ENCODE data around the gene PTPRD. TPM values are rescaled to one million over a fixed set of nuclear protein-coding genes. Genes with fewer than 3 reads are reported as not detected.
A peak's percentile ranks its signal among the peaks of the same experiment; 100 is the strongest.

PTPRD gene
- total RNA-seq, 1 donor from 2014 or later: 136 TPM

- H3F3A ChIP-seq (ENCODE audit: low read depth): no peaks in the 10 kb centered on the region
- H3K4me3 Mint-ChIP-seq: peak overlapping the region; percentile 31
- DNase-seq (ENCODE audit: low spot score): no peak
- H3K9me3 Mint-ChIP-seq: no peaks in the 10 kb centered on the region
- H3K27ac ChIP-seq: no peak overlapping the region
- H3K4me2 ChIP-seq: no peak overlapping the region
- H3K36me3 Mint-ChIP-seq: peaks cover 6% of the 10 kb centered on the region
- H3K9me3 ChIP-seq (ENCODE audit: low read depth): no peaks in the 10 kb centered on the region
- H3K9ac ChIP-seq: no peak overlapping the region
- H3K27me3 ChIP-seq: no peaks in the 10 kb centered on the region
- H2AFZ ChIP-seq (replicated peaks): no peak overlapping the region
- peaks cover 43% of the 10 kb centered on the region for H3K4me1 ChIP-seq
- peak overlapping the region; percentile 74 for H3K27ac Mint-ChIP-seq
- peaks cover 59% of the 10 kb centered on the region for H3K79me2 ChIP-seq (ENCODE audit: low read depth)
- TF ChIP-seq CTCF (IDR thresholded peaks at IDR 0.05) (no peak), EZH2 (IDR thresholded peaks at IDR 0.05) (no peak), EZH2phosphoT487 (IDR thresholded peaks at IDR 0.05) (no peak)
- H3K4me3 ChIP-seq: no peak overlapping the region
- no peaks in the 10 kb centered on the region for H3K27me3 Mint-ChIP-seq (ENCODE audit: insufficient read depth, low read depth)
- H3K4me1 Mint-ChIP-seq: peaks cover 53% of the 10 kb centered on the region
- H4K20me1 ChIP-seq (ENCODE audit: low read depth): peaks cover 5% of the 10 kb centered on the region
- no peaks in the 10 kb centered on the region for H3K36me3 ChIP-seq
These were observed 1833.3 kb downstream of the PTPRD start for GRCh38 chr9:8779478-8779877.

- Histone ChIP-seq H3K9ac (no peak overlapping the region), H2AFZ (replicated peaks) (no peak overlapping the region), H4K20me1 (ENCODE audit: low read depth) (peaks cover 5% of the 10 kb centered on the region), H3F3A (ENCODE audit: low read depth) (no peaks in the 10 kb centered on the region), H3K27me3 (no peaks in the 10 kb centered on the region), H3K4me1 (peaks cover 36% of the 10 kb centered on the region), H3K4me2 (peak overlapping the region; percentile 25), H3K79me2 (ENCODE audit: low read depth) (peaks cover 48% of the 10 kb centered on the region), H3K36me3 (no peaks in the 10 kb centered on the region), H3K4me3 (no peak overlapping the region), H3K27ac (peak overlapping the region; percentile 43), H3K9me3 (ENCODE audit: low read depth) (no peaks in the 10 kb centered on the region)
- Mint-ChIP-seq H3K4me1 (peaks cover 42% of the 10 kb centered on the region), H3K9me3 (no peaks in the 10 kb centered on the region), H3K27ac (peak overlapping the region; percentile 55), H3K36me3 (peaks cover 8% of the 10 kb centered on the region), H3K4me3 (no peak overlapping the region), H3K27me3 (ENCODE audit: insufficient read depth, low read depth) (no peaks in the 10 kb centered on the region)
- TF ChIP-seq EZH2 (IDR thresholded peaks at IDR 0.05) (no peak), CTCF (IDR thresholded peaks at IDR 0.05) (no peak), EZH2phosphoT487 (IDR thresholded peaks at IDR 0.05) (no peak)
- no peak for DNase-seq (ENCODE audit: low spot score)
These were observed 1834.4 kb downstream of the PTPRD start for GRCh38 chr9:8778356-8778755.

- Histone ChIP-seq H3K27ac (no peak overlapping the region), H3K4me2 (no peak overlapping the region), H3K27me3 (no peaks in the 10 kb centered on the region), H4K20me1 (ENCODE audit: low read depth) (no peaks in the 10 kb centered on the region), H3K9me3 (ENCODE audit: low read depth) (no peaks in the 10 kb centered on the region), H2AFZ (replicated peaks) (no peak overlapping the region), H3K79me2 (ENCODE audit: low read depth) (peaks cover 18% of the 10 kb centered on the region), H3F3A (ENCODE audit: low read depth) (no peaks in the 10 kb centered on the region), H3K36me3 (no peaks in the 10 kb centered on the region), H3K9ac (no peak overlapping the region), H3K4me3 (no peak overlapping the region), H3K4me1 (no peaks in the 10 kb centered on the region)
- Mint-ChIP-seq H3K4me3 (no peak overlapping the region), H3K4me1 (no peaks in the 10 kb centered on the region), H3K27me3 (ENCODE audit: insufficient read depth, low read depth) (no peaks in the 10 kb centered on the region), H3K36me3 (peaks cover 27% of the 10 kb centered on the region), H3K9me3 (peaks cover 2% of the 10 kb centered on the region), H3K27ac (no peak overlapping the region)
- TF ChIP-seq CTCF (IDR thresholded peaks at IDR 0.05): no peak
- no peak for DNase-seq (ENCODE audit: low spot score)
These were observed 1840.5 kb downstream of the PTPRD start for GRCh38 chr9:8772302-8772701.

Measured in neural progenitor cell (in vitro differentiated cells).